ENCODE data around the gene SEC24D. TPM values are rescaled to one million over a fixed set of nuclear protein-coding genes. Genes with fewer than 3 reads are reported as not detected.

The SEC24D gene
- total and polyA plus RNA-seq, 2 of the 8 experiments (the other 6 are each of a cell fraction or from before 2014, with no cell fraction given) = 28.9 to 91.6 TPM

GRCh38 chr4:118772081-118772766 lies 63.7 kb downstream of the SEC24D start (continued):
- TF ChIP-seq EZH2 (IDR thresholded peaks at IDR 0.05; ENCODE audit: low read depth, low read length, severe bottlenecking) (no peak), CBX5 (IDR thresholded peaks at IDR 0.05; ENCODE audit: low read depth, low read length) (no peak), ASH2L (IDR thresholded peaks at IDR 0.05; ENCODE audit: low read length) (no peak)
